ENCODE data around the gene CYP2A7. TPM values are rescaled to one million over a fixed set of nuclear protein-coding genes. Genes with fewer than 3 reads are reported as not detected.
"Not testable (repeated sequence)": the region's sequence is repeated elsewhere in the genome, so short reads cannot be mapped to it uniquely, and the experiment has no call there.

Gene CYP2A7
- polyA plus RNA-seq, 1 experiment = not detected

- no peaks in the 10 kb centered on the region for H3K9me3 ChIP-seq (ENCODE audit: control insufficient read depth, insufficient read depth, low read length)
- H3K4me3 ChIP-seq (ENCODE audit: low read depth, low read length) = no peak overlapping the region
- CTCF ChIA-PET = no interaction called here
- no peak overlapping the region for H3K27ac ChIP-seq (ENCODE audit: low read depth, low read length)
- H3K27me3 ChIP-seq (ENCODE audit: control insufficient read depth, insufficient read depth, low read length) = peaks cover 14% of the 10 kb centered on the region
- POLR2A ChIA-PET = no interaction called here
- no peak for TF ChIP-seq CTCF (IDR thresholded peaks at IDR 0.05; ENCODE audit: low read depth, low read length)
- no peak for DNase-seq (ENCODE audit: low read depth, low spot score)
Measured at GRCh38 chr19:40907968-40908735, 26.1 kb upstream of the CYP2A7 start.

GRCh38 chr19:40906512-40906911, 24.5 kb upstream of the CYP2A7 start:
- Histone ChIP-seq H3K9me3 (ENCODE audit: control insufficient read depth, insufficient read depth, low read length) (no peaks in the 10 kb centered on the region), H3K27me3 (ENCODE audit: control insufficient read depth, insufficient read depth, low read length) (peaks cover 14% of the 10 kb centered on the region)
- POLR2A ChIA-PET = no interaction called here

DNA sequence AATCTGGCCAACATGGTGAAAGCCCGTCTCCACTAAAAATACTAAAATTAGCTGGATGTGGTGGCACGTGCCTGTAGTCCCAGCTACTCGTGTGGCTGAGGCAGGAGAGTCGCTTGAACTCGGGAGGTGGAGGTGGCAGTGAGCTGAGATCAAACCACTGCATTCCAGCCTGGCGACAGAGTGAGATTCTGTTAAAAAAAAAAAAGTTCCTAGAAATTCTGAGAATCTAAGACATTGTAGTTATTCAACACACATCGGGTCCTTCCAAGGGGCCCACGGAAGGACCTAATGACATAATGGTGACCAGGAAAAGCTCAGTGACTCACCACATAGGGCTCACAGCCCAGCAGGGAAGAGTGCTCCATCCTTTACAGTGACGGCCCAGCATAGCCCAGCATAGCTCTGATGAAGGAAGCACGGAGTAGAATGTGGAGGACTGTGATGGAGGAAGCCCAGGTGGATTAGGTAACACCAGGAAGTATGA, 22.7 kb upstream of the CYP2A7 start:
- H3K27ac ChIP-seq (ENCODE audit: low read depth, low read length); H3K9me3 ChIP-seq (ENCODE audit: control insufficient read depth, insufficient read depth, low read length); DNase-seq (ENCODE audit: low read depth, low spot score); POLR2A ChIA-PET; H3K4me3 ChIP-seq (ENCODE audit: low read depth, low read length); CTCF ChIA-PET: not testable (repeated sequence)
- peaks cover 14% of the 10 kb centered on the region for H3K27me3 ChIP-seq (ENCODE audit: control insufficient read depth, insufficient read depth, low read length)

More at GRCh38 chr19:40906512-40906911, 24.5 kb upstream of the CYP2A7 start:
- no peak for DNase-seq (ENCODE audit: low read depth, low spot score)
- H3K27ac ChIP-seq (ENCODE audit: low read depth, low read length) = no peak overlapping the region
- H3K4me3 ChIP-seq (ENCODE audit: low read depth, low read length) = no peak overlapping the region
- TF ChIP-seq CTCF (IDR thresholded peaks at IDR 0.05; ENCODE audit: low read depth, low read length) = no peak
- CTCF ChIA-PET = no interaction called here

DNA sequence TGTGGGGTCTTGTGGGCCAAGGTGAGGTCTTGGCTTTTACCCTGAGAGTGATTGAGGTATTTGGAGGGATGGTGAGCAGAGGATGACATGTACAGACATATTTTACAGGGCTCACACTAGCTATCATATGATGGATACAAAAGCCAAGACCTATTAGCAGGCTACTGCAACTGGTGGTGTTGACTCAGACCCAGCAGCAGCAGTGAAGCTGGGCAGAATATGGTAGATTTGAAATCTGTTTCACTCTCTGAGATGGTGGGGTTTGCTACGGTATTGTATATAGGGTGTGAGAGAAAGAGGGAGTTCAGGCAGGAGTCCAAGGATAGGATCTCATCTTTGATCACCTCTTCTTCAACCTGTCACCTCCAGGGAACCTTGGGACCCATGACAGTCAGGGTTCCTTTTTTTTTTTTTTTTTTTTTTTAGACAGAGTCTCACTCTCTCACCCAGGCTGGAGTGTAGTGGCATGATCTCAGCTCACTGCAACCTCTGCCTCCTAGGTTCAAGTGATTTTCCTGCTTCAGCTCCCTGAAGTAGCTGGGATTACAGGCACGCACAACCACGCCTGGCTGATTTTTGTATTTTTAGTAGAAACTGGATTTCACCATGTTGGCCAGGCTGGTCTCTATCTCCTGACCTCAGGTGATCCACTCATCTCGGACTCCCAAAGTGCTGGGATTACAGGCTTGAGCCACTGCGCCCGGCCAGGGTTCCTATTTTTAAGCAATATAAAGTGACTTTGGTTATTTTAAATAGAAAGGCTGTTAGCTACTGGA, 20.1 kb upstream of the CYP2A7 start:
- POLR2A ChIA-PET; H3K27ac ChIP-seq (ENCODE audit: low read depth, low read length); CTCF ChIA-PET; H3K27me3 ChIP-seq (ENCODE audit: control insufficient read depth, insufficient read depth, low read length); DNase-seq (ENCODE audit: low read depth, low spot score); H3K9me3 ChIP-seq (ENCODE audit: control insufficient read depth, insufficient read depth, low read length); H3K4me3 ChIP-seq (ENCODE audit: low read depth, low read length): not testable (repeated sequence)

DNA sequence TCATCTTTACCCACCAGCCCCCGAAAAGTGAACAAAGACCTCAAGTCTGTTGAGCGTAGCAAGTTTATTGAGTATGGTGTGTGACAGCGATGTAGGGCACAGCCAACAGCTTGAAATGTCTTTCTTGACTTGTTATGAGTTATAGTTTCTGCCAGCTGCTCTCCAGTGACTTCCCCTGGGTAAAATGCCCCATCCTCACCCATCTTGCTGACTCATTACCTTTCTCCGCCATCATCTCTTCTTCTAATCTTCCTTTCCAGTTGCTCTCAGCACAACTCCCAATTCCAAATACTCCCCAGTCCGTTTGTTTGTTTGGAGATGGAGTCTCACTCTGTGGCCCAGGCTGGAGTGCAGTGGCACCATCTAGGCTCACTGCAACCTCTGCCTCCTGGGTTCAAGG, 18.5 kb upstream of the CYP2A7 start:
- H3K4me3 ChIP-seq (ENCODE audit: low read depth, low read length); POLR2A ChIA-PET; H3K27ac ChIP-seq (ENCODE audit: low read depth, low read length); DNase-seq (ENCODE audit: low read depth, low spot score); CTCF ChIA-PET; H3K27me3 ChIP-seq (ENCODE audit: control insufficient read depth, insufficient read depth, low read length); H3K9me3 ChIP-seq (ENCODE audit: control insufficient read depth, insufficient read depth, low read length): not testable (repeated sequence)

- CTCF ChIA-PET; H3K9me3 ChIP-seq (ENCODE audit: control insufficient read depth, insufficient read depth, low read length); POLR2A ChIA-PET; DNase-seq (ENCODE audit: low read depth, low spot score); H3K4me3 ChIP-seq (ENCODE audit: low read depth, low read length); H3K27ac ChIP-seq (ENCODE audit: low read depth, low read length); H3K27me3 ChIP-seq (ENCODE audit: control insufficient read depth, insufficient read depth, low read length): not testable (repeated sequence)
Measured at GRCh38 chr19:40899964-40900363, 17.9 kb upstream of the CYP2A7 start.

DNA sequence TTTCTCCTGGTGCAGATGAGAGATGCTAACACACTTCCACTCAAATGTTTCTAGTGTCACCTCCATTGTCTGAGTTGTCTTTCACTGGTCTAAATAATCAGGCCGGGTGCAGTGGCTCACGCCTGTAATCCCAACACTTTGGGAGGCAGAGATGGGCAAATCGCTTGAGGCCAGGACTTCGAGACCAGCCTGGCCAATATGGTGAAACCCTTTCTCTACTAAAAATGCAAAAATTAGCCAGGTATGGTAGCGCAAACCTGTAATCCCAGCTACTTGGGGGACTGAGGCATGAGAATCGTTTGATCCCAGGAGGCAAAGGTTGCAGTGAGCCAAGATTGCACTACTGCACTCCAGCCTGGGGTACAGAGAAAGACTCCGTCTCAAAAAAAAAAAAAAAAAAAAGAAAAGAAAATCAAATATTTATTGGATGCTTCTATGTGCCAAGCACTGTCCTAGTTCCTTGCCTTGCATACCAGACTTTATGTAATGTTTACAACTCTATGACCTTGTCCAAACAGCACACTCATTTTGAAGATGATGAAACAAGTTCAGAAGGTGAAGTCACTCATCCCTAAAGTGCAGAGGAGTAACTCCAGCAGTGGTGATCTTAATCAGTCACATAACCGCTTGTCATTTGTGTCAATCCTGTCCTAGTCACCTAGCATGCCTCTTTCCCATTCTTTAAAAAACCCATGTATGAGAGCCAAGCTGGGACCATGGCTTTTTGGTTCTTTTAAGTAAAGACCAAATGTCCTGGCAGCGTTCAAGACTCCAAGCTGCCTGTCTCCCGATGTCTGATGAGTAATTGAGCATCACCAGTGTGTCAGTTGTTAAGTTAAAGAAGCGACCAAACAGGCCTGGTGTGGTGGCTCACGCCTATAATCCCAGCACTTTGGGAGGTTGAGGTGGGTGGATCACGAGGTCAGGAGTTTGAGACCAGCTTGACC, 15.1 kb upstream of the CYP2A7 start:
- H3K27me3 ChIP-seq (ENCODE audit: control insufficient read depth, insufficient read depth, low read length); H3K4me3 ChIP-seq (ENCODE audit: low read depth, low read length); DNase-seq (ENCODE audit: low read depth, low spot score); CTCF ChIA-PET; H3K9me3 ChIP-seq (ENCODE audit: control insufficient read depth, insufficient read depth, low read length); H3K27ac ChIP-seq (ENCODE audit: low read depth, low read length); POLR2A ChIA-PET: not testable (repeated sequence)
